Measurements from ENCODE around the gene TBC1D19.

The TBC1D19 gene

GRCh38 chr4:26749867-26750266 lies 166.0 kb downstream of the TBC1D19 start:
- TF ChIP-seq POLR2A (IDR thresholded peaks at IDR 0.05; ENCODE audit: extremely low read depth, insufficient read length) (no peak), MAX (IDR thresholded peaks at IDR 0.05; ENCODE audit: low read depth, low read length) (no peak), MYC (IDR thresholded peaks at IDR 0.05; ENCODE audit: low read depth, low read length) (no peak)
- TF ChIP-seq, protein P1, sequence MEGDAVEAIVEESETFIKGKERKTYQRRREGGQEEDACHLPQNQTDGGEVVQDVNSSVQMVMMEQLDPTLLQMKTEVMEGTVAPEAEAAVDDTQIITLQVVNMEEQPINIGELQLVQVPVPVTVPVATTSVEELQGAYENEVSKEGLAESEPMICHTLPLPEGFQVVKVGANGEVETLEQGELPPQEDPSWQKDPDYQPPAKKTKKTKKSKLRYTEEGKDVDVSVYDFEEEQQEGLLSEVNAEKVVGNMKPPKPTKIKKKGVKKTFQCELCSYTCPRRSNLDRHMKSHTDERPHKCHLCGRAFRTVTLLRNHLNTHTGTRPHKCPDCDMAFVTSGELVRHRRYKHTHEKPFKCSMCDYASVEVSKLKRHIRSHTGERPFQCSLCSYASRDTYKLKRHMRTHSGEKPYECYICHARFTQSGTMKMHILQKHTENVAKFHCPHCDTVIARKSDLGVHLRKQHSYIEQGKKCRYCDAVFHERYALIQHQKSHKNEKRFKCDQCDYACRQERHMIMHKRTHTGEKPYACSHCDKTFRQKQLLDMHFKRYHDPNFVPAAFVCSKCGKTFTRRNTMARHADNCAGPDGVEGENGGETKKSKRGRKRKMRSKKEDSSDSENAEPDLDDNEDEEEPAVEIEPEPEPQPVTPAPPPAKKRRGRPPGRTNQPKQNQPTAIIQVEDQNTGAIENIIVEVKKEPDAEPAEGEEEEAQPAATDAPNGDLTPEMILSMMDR (IDR thresholded peaks at IDR 0.05; ENCODE audit: low read depth, low read length): no peak
- H3K4me3 ChIP-seq (ENCODE audit: low read depth, low read length): no peak overlapping the region
- no peak for DNase-seq (ENCODE audit: low read depth)

DNA sequence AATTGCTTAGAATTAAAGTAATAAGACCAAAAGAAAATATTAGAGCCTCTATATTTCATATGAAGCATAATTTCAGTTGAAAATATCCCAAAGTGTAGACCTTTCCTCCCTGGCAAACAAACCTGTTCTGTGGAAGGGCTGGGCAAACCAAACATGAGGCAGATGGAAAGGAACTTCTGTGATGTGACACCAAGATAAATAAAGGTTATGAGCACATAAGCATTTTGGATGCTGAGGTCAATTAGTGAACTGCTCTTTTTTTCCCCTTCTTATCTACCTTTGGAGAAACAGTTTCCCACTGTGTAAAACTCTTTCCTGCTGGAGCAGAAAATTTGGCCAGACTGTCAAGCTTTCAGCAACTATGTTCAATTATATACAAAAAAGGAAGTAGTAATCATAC lies 167.1 kb downstream of the TBC1D19 start:
- TF ChIP-seq MAX (IDR thresholded peaks at IDR 0.05; ENCODE audit: low read depth, low read length) (no peak), POLR2A (IDR thresholded peaks at IDR 0.05; ENCODE audit: extremely low read depth, insufficient read length) (no peak), MYC (IDR thresholded peaks at IDR 0.05; ENCODE audit: low read depth, low read length) (no peak)
- TF ChIP-seq, protein P1 (IDR thresholded peaks at IDR 0.05; ENCODE audit: low read depth, low read length): no peak
- DNase-seq (ENCODE audit: low read depth): no peak
- no peak overlapping the region for H3K4me3 ChIP-seq (ENCODE audit: low read depth, low read length)

DNA sequence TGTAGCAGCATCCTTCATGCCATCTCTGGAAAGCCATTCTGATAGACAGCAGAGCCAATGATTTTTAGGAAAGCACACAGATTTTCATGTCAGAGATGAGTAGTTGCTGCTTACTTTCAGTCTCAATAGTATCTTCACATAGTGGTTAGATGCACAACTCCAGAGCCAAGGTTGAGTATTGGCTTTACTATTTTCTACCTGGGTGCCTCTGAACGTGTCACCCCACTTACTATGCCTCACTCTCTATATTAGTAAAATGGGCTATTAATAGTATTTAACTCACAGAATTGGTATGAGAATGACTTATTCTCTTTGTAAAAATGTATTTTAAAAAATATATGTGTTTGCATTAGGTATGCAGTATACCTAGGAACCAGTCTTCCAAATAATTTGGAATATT lies 168.0 kb downstream of the TBC1D19 start:
- DNase-seq (ENCODE audit: low read depth): no peak
- TF ChIP-seq POLR2A (IDR thresholded peaks at IDR 0.05; ENCODE audit: extremely low read depth, insufficient read length) (no peak), MYC (IDR thresholded peaks at IDR 0.05; ENCODE audit: low read depth, low read length) (no peak), MAX (IDR thresholded peaks at IDR 0.05; ENCODE audit: low read depth, low read length) (no peak)
- TF ChIP-seq, protein P1 (IDR thresholded peaks at IDR 0.05; ENCODE audit: low read depth, low read length): no peak
- H3K4me3 ChIP-seq (ENCODE audit: low read depth, low read length): no peak overlapping the region

GRCh38 chr4:26753187-26753586 lies 169.3 kb downstream of the TBC1D19 start:
- TF ChIP-seq POLR2A (IDR thresholded peaks at IDR 0.05; ENCODE audit: extremely low read depth, insufficient read length): no peak
- TF ChIP-seq, protein P1 (IDR thresholded peaks at IDR 0.05; ENCODE audit: low read depth, low read length): no peak
- TF ChIP-seq MYC (IDR thresholded peaks at IDR 0.05; ENCODE audit: low read depth, low read length): no peak
- no peak for TF ChIP-seq MAX (IDR thresholded peaks at IDR 0.05; ENCODE audit: low read depth, low read length)
- H3K4me3 ChIP-seq (ENCODE audit: low read depth, low read length): no peak overlapping the region
- no peak for DNase-seq (ENCODE audit: low read depth)

DNA sequence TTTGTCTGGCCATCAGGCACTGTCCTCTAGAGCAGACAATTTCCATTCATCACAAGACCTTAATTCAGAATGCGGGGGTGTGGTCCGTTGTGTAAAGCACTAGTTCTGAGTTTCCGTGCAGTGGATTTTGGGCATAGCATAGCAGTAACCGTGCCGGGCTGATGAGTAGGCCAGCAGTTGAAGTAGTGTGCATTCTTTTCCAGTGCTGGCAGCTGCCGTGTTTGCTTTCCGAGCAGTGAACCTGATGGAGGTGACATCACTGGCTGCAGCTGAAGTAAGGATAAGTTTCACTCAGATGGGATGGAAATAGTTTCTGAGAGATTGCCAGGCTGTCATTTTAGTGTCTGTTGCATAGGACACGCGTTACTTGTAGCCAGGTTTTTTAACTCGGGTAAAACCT lies 169.7 kb downstream of the TBC1D19 start:
- H3K4me3 ChIP-seq (ENCODE audit: low read depth, low read length): no peak overlapping the region
- no peak for TF ChIP-seq MYC (IDR thresholded peaks at IDR 0.05; ENCODE audit: low read depth, low read length)
- no peak for TF ChIP-seq POLR2A (IDR thresholded peaks at IDR 0.05; ENCODE audit: extremely low read depth, insufficient read length)
- TF ChIP-seq, protein P1 (IDR thresholded peaks at IDR 0.05; ENCODE audit: low read depth, low read length): no peak
- no peak for TF ChIP-seq MAX (IDR thresholded peaks at IDR 0.05; ENCODE audit: low read depth, low read length)
- no peak for DNase-seq (ENCODE audit: low read depth)

GRCh38 chr4:26757751-26758150 lies 173.9 kb downstream of the TBC1D19 start:
- TF ChIP-seq, protein P1 (IDR thresholded peaks at IDR 0.05; ENCODE audit: low read depth, low read length): no peak
- TF ChIP-seq POLR2A (IDR thresholded peaks at IDR 0.05; ENCODE audit: extremely low read depth, insufficient read length) (no peak), MAX (IDR thresholded peaks at IDR 0.05; ENCODE audit: low read depth, low read length) (no peak), MYC (IDR thresholded peaks at IDR 0.05; ENCODE audit: low read depth, low read length) (no peak)
- H3K4me3 ChIP-seq (ENCODE audit: low read depth, low read length): no peak overlapping the region
- no peak for DNase-seq (ENCODE audit: low read depth)
